Common myeloid progenitor, CD34-positive (primary cell): ENCODE data around the gene AFF3.

Experiments
- CTCF ChIA-PET: fragments of 350-600 bp; sonication (Branson Sonifier 250); formaldehyde crosslinking; loops from one replicate; lab custom pipeline; 2021; ENCODE audit warnings: antibody characterized with exemption; lab: Charles Lee
- POLR2A ChIA-PET: fragments of 350-600 bp; sonication (Branson Sonifier 250); formaldehyde crosslinking; loops from one replicate; lab custom pipeline; 2021; ENCODE audit warnings: antibody characterized with exemption; lab: Charles Lee
- DNase-seq, 3 donors: peaks; one replicate each; pipeline versions ENCODE4 v3.0.0 to v3.0.0-alpha.2; 2013
- H3K27ac ChIP-seq, 2 experiments: 1 replicate in 1 of 2; 2 replicates in 1 of 2; pipeline ENCODE4 v1.7.0; 2013; ENCODE audit warnings: inconsistent platforms in 2 of 2, low read length in 2 of 2, mild to moderate bottlenecking in 2 of 2, low read depth in 1 of 2, moderate library complexity in 1 of 2; ENCODE audit not compliant: severe bottlenecking in 2 of 2, insufficient read depth in 1 of 2, poor library complexity in 1 of 2
- H3K27me3 ChIP-seq, 5 experiments: replicated peaks in 2 of 5; 1 replicate in 3 of 5; 2 replicates in 2 of 5; pipeline versions ENCODE4 v1.6.1 to v1.7.0; 2013; ENCODE audit warnings: low read length in 4 of 5, mild to moderate bottlenecking in 2 of 5, moderate library complexity in 2 of 5, inconsistent platforms in 1 of 5; ENCODE audit not compliant: insufficient read depth in 5 of 5, control insufficient read depth in 4 of 5
- H3K36me3 ChIP-seq, 4 experiments: 1 replicate in 2 of 4; 2 replicates in 2 of 4; pipeline versions ENCODE4 v1.6.1 to v1.7.0; 2013; ENCODE audit warnings: low read length in 3 of 4, control low read depth in 1 of 4, mild to moderate bottlenecking in 1 of 4; ENCODE audit not compliant: control insufficient read depth in 4 of 4, insufficient read depth in 4 of 4
- H3K4me1 ChIP-seq, 4 experiments: 1 replicate in 3 of 4; 2 replicates in 1 of 4; pipeline versions ENCODE4 v1.6.1 to v1.7.1; 2013; ENCODE audit warnings: low read length in 3 of 4, mild to moderate bottlenecking in 3 of 4, control low read depth in 1 of 4, inconsistent platforms in 1 of 4, moderate library complexity in 1 of 4; ENCODE audit not compliant: control insufficient read depth in 4 of 4, insufficient read depth in 4 of 4; ENCODE audit errors: control extremely low read depth in 1 of 4
- H3K4me3 ChIP-seq, 7 experiments: 1 replicate in 4 of 7; 2 replicates in 3 of 7; pipeline versions ENCODE4 v1.5.1 to v1.7.0; 2013; ENCODE audit warnings: mild to moderate bottlenecking in 7 of 7, low read length in 6 of 7, moderate library complexity in 6 of 7, inconsistent platforms in 2 of 7, low read depth in 2 of 7, control low read depth in 1 of 7; ENCODE audit not compliant: insufficient read depth in 4 of 7, control insufficient read depth in 1 of 7; ENCODE audit errors: extremely low read depth in 1 of 7
- H3K9me3 ChIP-seq, 5 experiments: 1 replicate in 4 of 5; 2 replicates in 1 of 5; pipeline versions ENCODE4 v1.6.1 to v1.7.1; 2013; ENCODE audit warnings: low read length in 4 of 5, mild to moderate bottlenecking in 2 of 5, inconsistent platforms in 1 of 5, low read depth in 1 of 5, moderate library complexity in 1 of 5; ENCODE audit not compliant: control insufficient read depth in 4 of 5, insufficient read depth in 2 of 5; ENCODE audit errors: control extremely low read depth in 1 of 5
- WGBS: methylation state at CpG from one replicate; pipeline ENCODE4 v1.1.5; 2013; ENCODE audit not compliant: insufficient coverage; 5-methylcytosine and 5-hydroxymethylcytosine counted together

The AFF3 gene

GRCh38 chr2:99621106-99621505 is 521.3 kb downstream of the AFF3 start:
- CTCF ChIA-PET = interaction anchor here (0.6 kb wide), 1 partner anchor 48 kb away, joined by 3 read pairs; no protein-coding TSS in a partner anchor
- WGBS = 100% methylated on average over 3 of the region's 4 CpGs

GRCh38 chr2:99619151-99619550 is 523.2 kb downstream of the AFF3 start:
- ChIA-PET CTCF (no interaction called here), POLR2A (no interaction called here)

More at GRCh38 chr2:99621106-99621505, 521.3 kb downstream of the AFF3 start:
- no peak for DNase-seq
- Histone ChIP-seq H3K9me3 (no peaks in the 10 kb centered on the region), H3K27ac (no peak overlapping the region), H3K36me3 (peaks cover 0 to 3% (median 2%) of the 10 kb centered on the region in 4 experiments), H3K4me3 (no peak overlapping the region), H3K4me1 (no peaks in the 10 kb centered on the region), H3K27me3 (no peaks in the 10 kb centered on the region)
- POLR2A ChIA-PET = no interaction called here

GRCh38 chr2:99618579-99619097 is 523.8 kb downstream of the AFF3 start:
- DNase-seq = no peak
- ChIA-PET POLR2A (no interaction called here), CTCF (interaction anchor here (1.0 kb wide), 1 partner anchor 86 kb away, joined by 3 read pairs; no protein-coding TSS in a partner anchor)
- Histone ChIP-seq H3K4me1 (no peaks in the 10 kb centered on the region), H3K4me3 (no peak overlapping the region), H3K27ac (no peak overlapping the region), H3K9me3 (no peaks in the 10 kb centered on the region), H3K36me3 (peaks cover 0 to 3% (median under 1%) of the 10 kb centered on the region in 4 experiments), H3K27me3 (no peaks in the 10 kb centered on the region)
- WGBS = 75% methylated on average over 6 of the region's 6 CpGs

More at GRCh38 chr2:99619151-99619550, 523.2 kb downstream of the AFF3 start:
- WGBS = 100% methylated on average over 1 of the region's 1 CpG
- Histone ChIP-seq H3K4me3 (no peak overlapping the region), H3K4me1 (no peaks in the 10 kb centered on the region), H3K9me3 (no peaks in the 10 kb centered on the region), H3K27ac (no peak overlapping the region), H3K27me3 (no peaks in the 10 kb centered on the region), H3K36me3 (peaks cover 0 to 3% (median 2%) of the 10 kb centered on the region in 4 experiments)
- no peak for DNase-seq

GRCh38 chr2:99617811-99618210 is 524.6 kb downstream of the AFF3 start:
- no peaks in the 10 kb centered on the region for H3K27me3 ChIP-seq
- ChIA-PET CTCF (interaction anchor here (1.0 kb wide), 1 partner anchor 86 kb away, joined by 3 read pairs; no protein-coding TSS in a partner anchor), POLR2A (interaction anchor here (0.5 kb wide), 1 partner anchor 52 kb away, joined by 4 read pairs; no protein-coding TSS in a partner anchor)
- no peaks in the 10 kb centered on the region for H3K9me3 ChIP-seq
- H3K4me3 ChIP-seq = no peak overlapping the region
- WGBS = 94% methylated on average over 2 of the region's 5 CpGs
- no peak for DNase-seq
- H3K4me1 ChIP-seq = no peaks in the 10 kb centered on the region
- no peaks in the 10 kb centered on the region for H3K36me3 ChIP-seq
- no peak overlapping the region for H3K27ac ChIP-seq

GRCh38 chr2:99615247-99615771 is 527.1 kb downstream of the AFF3 start:
- Histone ChIP-seq H3K27me3 (no peaks in the 10 kb centered on the region), H3K4me1 (no peaks in the 10 kb centered on the region), H3K27ac (no peak overlapping the region), H3K4me3 (no peak overlapping the region), H3K36me3 (no peaks in the 10 kb centered on the region), H3K9me3 (no peaks in the 10 kb centered on the region)
- ChIA-PET CTCF (no interaction called here), POLR2A (no interaction called here)
- 99% methylated on average over 12 of the region's 12 CpGs for WGBS
- no peak for DNase-seq

- Histone ChIP-seq H3K9me3 (no peaks in the 10 kb centered on the region), H3K36me3 (no peaks in the 10 kb centered on the region), H3K4me3 (no peak overlapping the region), H3K27me3 (no peaks in the 10 kb centered on the region), H3K27ac (no peak overlapping the region), H3K4me1 (no peaks in the 10 kb centered on the region)
- POLR2A ChIA-PET = no interaction called here
- DNase-seq = no peak
- WGBS = 93% methylated on average over 3 of the region's 3 CpGs
- CTCF ChIA-PET = no interaction called here
These were observed 528.4 kb downstream of the AFF3 start for GRCh38 chr2:99613980-99614379.

- no peaks in the 10 kb centered on the region for H3K36me3 ChIP-seq
- CTCF ChIA-PET = no interaction called here
These were observed 530.6 kb downstream of the AFF3 start for GRCh38 chr2:99611786-99612185.

More at GRCh38 chr2:99611786-99612185, 530.6 kb downstream of the AFF3 start:
- H3K27me3 ChIP-seq = no peaks in the 10 kb centered on the region
- no peak for DNase-seq
- no peaks in the 10 kb centered on the region for H3K9me3 ChIP-seq
- no peaks in the 10 kb centered on the region for H3K4me1 ChIP-seq
- POLR2A ChIA-PET = no interaction called here
- 82% methylated on average over 3 of the region's 6 CpGs for WGBS
- H3K4me3 ChIP-seq = no peak overlapping the region
- H3K27ac ChIP-seq = no peak overlapping the region
